K562 (cell line): ENCODE results near the gene WDR18. TPM values are rescaled to one million over a fixed set of nuclear protein-coding genes. Genes with fewer than 3 reads are reported as not detected.
A peak's percentile ranks its signal among the peaks of the same experiment; 100 is the strongest.

Experiments used
- ATF2 ChIP-seq: sonication (generic); formaldehyde crosslinking; IDR thresholded peaks from 2 replicates; pipeline ENCODE4 v1.8.1; 2022; ENCODE audit warnings: missing genetic modification reagents
- FOXP1 ChIP-seq: sonication (generic); formaldehyde crosslinking; IDR thresholded peaks from 2 replicates; pipeline ENCODE4 v1.8.0; 2022; ENCODE audit warnings: mild to moderate bottlenecking, missing genetic modification reagents
- GATAD2A ChIP-seq: fragments of 450-650 bp; IDR thresholded peaks from 2 replicates; pipeline ENCODE4 v1.6.1; 2017
- PCBP2 ChIP-seq: fragments of 200-400 bp; formaldehyde crosslinking; IDR thresholded peaks from 2 replicates; pipeline ENCODE4 v1.6.1; 2018; ENCODE audit warnings: low read length, low read depth, mild to moderate bottlenecking, moderate library complexity; ENCODE audit not compliant: poor library complexity, severe bottlenecking
- RBM14 ChIP-seq: fragments of 200-400 bp; formaldehyde crosslinking; IDR thresholded peaks from 2 replicates; pipeline ENCODE4 v1.6.1; 2018; ENCODE audit warnings: low read depth, mild to moderate bottlenecking, low read length, moderate library complexity, borderline replicate concordance; ENCODE audit not compliant: insufficient read depth
- RNF219 ChIP-seq: fragments of 250-450 bp; sonication (Bioruptor Pico); IDR thresholded peaks from 2 replicates; pipeline ENCODE4 v1.5.0; 2022; ENCODE audit warnings: mild to moderate bottlenecking
- RUNX1 ChIP-seq: sonication (generic); IDR thresholded peaks from 2 replicates; pipeline ENCODE4 v1.6.1; 2016; ENCODE audit warnings: antibody characterized with exemption, low read depth
- SFPQ ChIP-seq: fragments of 200-400 bp; formaldehyde crosslinking; IDR thresholded peaks from 2 replicates; pipeline ENCODE4 v1.6.1; 2017; ENCODE audit warnings: mild to moderate bottlenecking, low read depth, low read length, moderate library complexity
- SIN3A ChIP-seq, 2 experiments: fragments of 150-350 bp in 1 of 2; IDR thresholded peaks; 2 replicates each; pipeline ENCODE4 v1.6.1; 2011 to 2016; ENCODE audit warnings: borderline replicate concordance in 2 of 2, low read depth in 2 of 2, low read length in 2 of 2, mild to moderate bottlenecking in 2 of 2, moderate library complexity in 2 of 2; ENCODE audit not compliant: control insufficient read depth in 1 of 2
- SMAD1 ChIP-seq: fragments of 150-350 bp; IDR thresholded peaks from 2 replicates; pipeline ENCODE4 v1.6.1; 2014; ENCODE audit warnings: low read length, low read depth; ENCODE audit not compliant: partially characterized antibody
- SMARCA4 ChIP-seq: fragments of 450-650 bp; IDR thresholded peaks from 2 replicates; pipeline ENCODE4 v1.6.1; 2016
- STAT5A ChIP-seq: IDR thresholded peaks from 2 replicates; pipeline ENCODE4 v1.6.1; 2012; ENCODE audit warnings: low read length, inconsistent platforms, borderline replicate concordance
- TCF3 ChIP-seq: sonication (generic); formaldehyde crosslinking; IDR thresholded peaks from 2 replicates; pipeline ENCODE4 v1.4.0; 2020; ENCODE audit warnings: mild to moderate bottlenecking, missing genetic modification reagents
- TCF7L2 ChIP-seq: fragments of 150-350 bp; IDR thresholded peaks from 2 replicates; pipeline ENCODE4 v1.6.1; 2016; ENCODE audit warnings: low read depth, mild to moderate bottlenecking, low read length, moderate library complexity
- THAP7 ChIP-seq: fragments of 250-450 bp; sonication (Bioruptor Pico); IDR thresholded peaks from 2 replicates; pipeline ENCODE4 v1.5.0; 2021
- THRB ChIP-seq: fragments of 450-650 bp; formaldehyde crosslinking; conservative IDR thresholded peaks from 2 replicates; pipeline ENCODE4 v1.4.0; 2022; ENCODE audit warnings: mild to moderate bottlenecking, missing genetic modification characterization
- ZNF280B ChIP-seq: fragments of 250-450 bp; sonication (Bioruptor Pico); IDR thresholded peaks from 2 replicates; pipeline ENCODE4 v1.5.1; 2021; ENCODE audit warnings: mild to moderate bottlenecking
- ZNF77 ChIP-seq: fragments of 250-450 bp; sonication (Bioruptor Pico); IDR thresholded peaks from 2 replicates; pipeline ENCODE4 v1.5.0; 2020
- polyA plus RNA-seq, 8 experiments: library from polyadenylated mRNA; depleted of rRNA in 4 of 8; stranded (reverse) in 5 of 8; unstranded in 3 of 8; fragments of >200 nt; fragmentation: Nextera tagmentation in 2 of 8; fragmentation: Illumina TruSeq in 1 of 8; extraction: Ambion mirVana in 2 of 8; extraction: Trizol in 1 of 8; gene quantifications; 2 replicates each; pipeline versions ENCODE4 v1.2.1 to v1.2.3, GENCODE V29; 2011 to 2014; ENCODE audit warnings: inconsistent platforms in 1 of 8, missing spikeins in 1 of 8
- total RNA-seq, 7 experiments: library from RNA; depleted of rRNA in 6 of 7; stranded (reverse); fragments of >200 nt in 6 of 7; fragmentation: Illumina TruSeq in 2 of 7; extraction: Trizol in 2 of 7; gene quantifications; 2 replicates each; pipeline versions ENCODE4 v1.2.1 to v1.2.3, GENCODE V29; 2011 to 2021; ENCODE audit warnings: low replicate concordance in 1 of 7

The WDR18 gene
- total and polyA plus RNA-seq, 9 of the 15 experiments (the other 6 are each of a cell fraction or from before 2014, with no cell fraction given), result 0.65 to 181 (median 30.1) TPM

GRCh38 chr19:1025960-1026782, 42.0 kb downstream of the WDR18 start, which contains the start of gene CNN2 (continued):
- TF ChIP-seq THRB (CRISPR knock-in tag) (no peak), SFPQ (no peak), THAP7 (CRISPR knock-in tag) (no peak), SIN3A (IDR thresholded peaks at IDR 0.05; ENCODE audit: borderline replicate concordance in 2 of 2, control insufficient read depth in 1 of 2, low read depth in 2 of 2, low read length in 2 of 2) (peak; percentile 29 to 79; a peak in 1 of 4 replicates), STAT5A (no peak), TCF3 (CRISPR knock-in tag) (no peak), RNF219 (no peak), PCBP2 (no peak), GATAD2A (no peak), RUNX1 (no peak), ZNF280B (CRISPR knock-in tag) (no peak), FOXP1 (CRISPR knock-in tag) (peak; percentile 64; the same call in 1 of the 2 replicates), ATF2 (CRISPR knock-in tag) (no peak), ZNF77 (CRISPR knock-in tag) (no peak), SMARCA4 (no peak), TCF7L2 (no peak), SMAD1 (no peak), RBM14 (no peak)
